HUES48 (cell line): ENCODE measurements around the gene NUAK1.

Experiments used
- H3K27ac ChIP-seq: one replicate; pipeline ENCODE4 v1.7.0; 2013; ENCODE audit warnings: low read depth, low read length, inconsistent platforms
- H3K27me3 ChIP-seq: 2 replicates; pipeline ENCODE4 v1.6.1; 2013; ENCODE audit warnings: mild to moderate bottlenecking, low read length; ENCODE audit not compliant: control insufficient read depth, insufficient read depth
- H3K36me3 ChIP-seq: 2 replicates; pipeline ENCODE4 v1.6.1; 2013; ENCODE audit warnings: low read length; ENCODE audit not compliant: control insufficient read depth, insufficient read depth
- H3K4me1 ChIP-seq: 2 replicates; pipeline ENCODE4 v1.6.1; 2013; ENCODE audit warnings: mild to moderate bottlenecking, low read length; ENCODE audit not compliant: control insufficient read depth, insufficient read depth
- H3K4me3 ChIP-seq: 2 replicates; pipeline ENCODE4 v1.5.1; 2013; ENCODE audit warnings: mild to moderate bottlenecking, low read depth, low read length
- H3K9ac ChIP-seq: 2 replicates; pipeline ENCODE4 v1.6.1; 2013; ENCODE audit warnings: mild to moderate bottlenecking, low read depth, low read length, moderate library complexity
- H3K9me3 ChIP-seq: 2 replicates; pipeline ENCODE4 v1.6.1; 2013; ENCODE audit warnings: low read length; ENCODE audit not compliant: control insufficient read depth, insufficient read depth

Gene NUAK1

GRCh38 chr12:106013941-106014340, 124.8 kb downstream of the NUAK1 start:
- Histone ChIP-seq H3K36me3 (no peaks in the 10 kb centered on the region), H3K9ac (no peak overlapping the region), H3K27me3 (no peaks in the 10 kb centered on the region), H3K9me3 (peaks cover 15% of the 10 kb centered on the region), H3K4me1 (no peaks in the 10 kb centered on the region), H3K4me3 (no peak overlapping the region), H3K27ac (no peak overlapping the region)
